ENCODE data around the gene CEP112. TPM values are rescaled to one million over a fixed set of nuclear protein-coding genes. Genes with fewer than 3 reads are reported as not detected.

The CEP112 gene
- total and polyA plus RNA-seq, 2 of the 8 experiments (the other 6 are each of a cell fraction or from before 2014, with no cell fraction given) = 0.62 to 3.1 TPM

GRCh38 chr17:65913326-65913850, 278.5 kb downstream of the CEP112 start:
- Histone ChIP-seq H3K9ac (replicated peaks in 1 of 4; ENCODE audit: extremely low read depth in 1 of 4, low read depth in 3 of 4, low read length in 3 of 4) (no peak overlapping the region), H3K9me3 (ENCODE audit: insufficient read depth in 2 of 2, low read depth in 1 of 2, low read length in 1 of 2) (no peaks in the 10 kb centered on the region), H3K18ac (ENCODE audit: extremely low read depth, low read length) (no peak overlapping the region), H3K27me3 (replicated peaks in 1 of 4; ENCODE audit: control insufficient read depth in 3 of 4, extremely low read depth in 1 of 4, insufficient read depth in 3 of 4, low read length in 3 of 4) (peaks cover 0 to 1% (median 0%) of the 10 kb centered on the region in 4 experiments; a peak in 1 of 7 replicates), H2AK5ac (ENCODE audit: low read depth, low read length) (no peak overlapping the region), H3K14ac (ENCODE audit: insufficient read length) (no peak overlapping the region), H3K56ac (replicated peaks; ENCODE audit: insufficient read length, low read depth, low read length) (no peak overlapping the region), H3K36me3 (ENCODE audit: control insufficient read depth in 2 of 4, insufficient read depth in 4 of 4, low read length in 3 of 4) (no peaks in the 10 kb centered on the region), H2BK20ac (ENCODE audit: low read length) (no peak overlapping the region), H4K5ac (ENCODE audit: insufficient read length, low read depth, low read length) (no peak overlapping the region), H2BK15ac (ENCODE audit: low read length) (no peak overlapping the region), H3K27ac (ENCODE audit: low read depth, low read length) (no peak overlapping the region), H3K4ac (replicated peaks; ENCODE audit: insufficient read length, low read depth, low read length) (no peak overlapping the region), H4K8ac (ENCODE audit: extremely low read depth, insufficient read depth, low read length) (no peak overlapping the region), H4K91ac (replicated peaks; ENCODE audit: insufficient read length, low read length) (no peak overlapping the region), H3K4me3 (ENCODE audit: extremely low read depth in 1 of 4, insufficient read depth in 2 of 4, low read depth in 3 of 4, low read length in 4 of 4) (no peak overlapping the region), H2BK12ac (ENCODE audit: low read depth, low read length) (no peak overlapping the region), H3K4me2 (ENCODE audit: insufficient read depth in 1 of 2, low read depth in 2 of 2, low read length in 2 of 2) (no peak overlapping the region), H3K79me1 (ENCODE audit: low read depth, low read length) (no peaks in the 10 kb centered on the region), H2AFZ (ENCODE audit: low read length) (no peak overlapping the region), H3K23me2 (ENCODE audit: low read depth, low read length) (no peaks in the 10 kb centered on the region), H4K20me1 (replicated peaks in 1 of 2; ENCODE audit: control insufficient read depth in 1 of 2, insufficient read depth in 2 of 2, low read length in 2 of 2) (no peaks in the 10 kb centered on the region), H3K23ac (ENCODE audit: insufficient read length) (no peak overlapping the region), H2BK5ac (ENCODE audit: low read depth, low read length) (no peak overlapping the region), H3K4me1 (replicated peaks in 1 of 4; ENCODE audit: control insufficient read depth in 3 of 4, insufficient read depth in 4 of 4, low read length in 3 of 4) (no peaks in the 10 kb centered on the region), H3K79me2 (ENCODE audit: control insufficient read depth in 1 of 2, insufficient read depth in 2 of 2, low read length in 2 of 2) (no peaks in the 10 kb centered on the region), H2BK120ac (replicated peaks; ENCODE audit: low read depth, low read length) (no peak overlapping the region)
- CTCF ChIA-PET (ENCODE audit: partially characterized antibody) = no interaction called here
- POLR2A ChIA-PET (ENCODE audit: partially characterized antibody) = no interaction called here
- no peak for DNase-seq (ENCODE audit: low read depth in 1 of 2, low spot score in 2 of 2)
- no peak for FAIRE-seq
- WGBS, 2 experiments (ENCODE audit: extremely low coverage in 1 of 2, insufficient coverage in 1 of 2, insufficient read length in 1 of 2, insufficient replicate concordance in 2 of 2, low coverage in 1 of 2, low lambda C conversion rate in 2 of 2, missing lambda C conversion rate in 1 of 2) = 93% methylated on average over 4 of the region's 4 CpGs; no CpG with 5 or more reads in 1 of the 2 experiments
- TF ChIP-seq RXRA (IDR thresholded peaks at IDR 0.05; ENCODE audit: insufficient read depth, low read depth, low read length) = no peak
- TF ChIP-seq CTBP2 (IDR thresholded peaks at IDR 0.05; ENCODE audit: borderline replicate concordance, insufficient read depth, insufficient read length, low read length) = no peak
- TF ChIP-seq HDAC2 (IDR thresholded peaks at IDR 0.05; ENCODE audit: borderline replicate concordance in 1 of 2, low read depth in 2 of 2, low read length in 2 of 2) = no peak
- TF ChIP-seq SP1 (IDR thresholded peaks at IDR 0.05; ENCODE audit: low read depth, low read length) = no peak
- TF ChIP-seq POLR2A (IDR thresholded peaks at IDR 0.05; ENCODE audit: control extremely low read depth in 1 of 2, low read depth in 2 of 2, low read length in 2 of 2) = no peak
- no peak for TF ChIP-seq MAFK (IDR thresholded peaks at IDR 0.05; ENCODE audit: low read depth, low read length)
- TF ChIP-seq TEAD4 (IDR thresholded peaks at IDR 0.05; ENCODE audit: low read depth, low read length) = no peak
- no peak for TF ChIP-seq E2F6 (IDR thresholded peaks at IDR 0.05)
- no peak for TF ChIP-seq EZH2 (IDR thresholded peaks at IDR 0.05; ENCODE audit: low read depth, low read length, severe bottlenecking)
- no peak for TF ChIP-seq ATF2 (IDR thresholded peaks at IDR 0.05; ENCODE audit: low read length)
- no peak for TF ChIP-seq SP4 (IDR thresholded peaks at IDR 0.05; ENCODE audit: low read length)
- TF ChIP-seq POU5F1 (IDR thresholded peaks at IDR 0.05; ENCODE audit: low read depth, low read length) = no peak

Measured in H1 (cell line).